SH-SY5Y (cell line): ENCODE measurements around the gene AGTR1.

Experiments
- GATA2 ChIP-seq: IDR thresholded peaks from 2 replicates; pipeline ENCODE4 v1.6.1; 2011; ENCODE audit warnings: mild to moderate bottlenecking, low read depth, low read length
- GATA3 ChIP-seq: IDR thresholded peaks from 2 replicates; pipeline ENCODE4 v1.6.1; 2011; ENCODE audit warnings: low read depth, mild to moderate bottlenecking, low read length, moderate library complexity

GRCh38 chr3:148773805-148774204 is 76.1 kb downstream of the AGTR1 start:
- TF ChIP-seq GATA2 (no peak), GATA3 (no peak)
